Erythroblast (primary cell): Measurements from ENCODE around the gene NPM1.

Experiments
- DNase-seq, 2 experiments: peaks; one replicate each; lab custom pipeline; 2025; lab: John Stamatoyannopoulos, UW
- GATA1 ChIP-seq: IDR thresholded peaks from 2 replicates; pipeline ENCODE4 v1.6.1; 2011; ENCODE audit warnings: low read depth, mild to moderate bottlenecking, control low read depth, low read length, moderate library complexity
- POLR2A ChIP-seq: IDR thresholded peaks from 2 replicates; pipeline ENCODE4 v1.6.1; 2011; ENCODE audit warnings: mild to moderate bottlenecking, low read length

NPM1 gene

GRCh38 chr5:171415115-171415730, 27.6 kb downstream of the NPM1 start:
- DNase-seq = no peak
- TF ChIP-seq GATA1 (no peak), POLR2A (no peak)

GRCh38 chr5:171416160-171417049, 28.8 kb downstream of the NPM1 start:
- TF ChIP-seq GATA1 (no peak), POLR2A (no peak)
- no peak for DNase-seq

- TF ChIP-seq POLR2A (no peak), GATA1 (no peak)
- peak; percentile 78 for DNase-seq
These were observed 30.8 kb downstream of the NPM1 start for GRCh38 chr5:171418316-171418981.

GRCh38 chr5:171418982-171419687, 31.5 kb downstream of the NPM1 start, which contains the start of gene FGF18:
FGF18 (plus strand) TSS chr5:171419647; CDS start chr5:171420200, 553 bp downstream.
- peak; percentile 28 to 29 for DNase-seq

GRCh38 chr5:171419688-171420430, 32.2 kb downstream of the NPM1 start:
- TF ChIP-seq GATA1 = no peak
- TF ChIP-seq POLR2A = no peak
- peak; percentile 45 for DNase-seq

More at GRCh38 chr5:171418982-171419687, 31.5 kb downstream of the NPM1 start, which contains the start of gene FGF18:
- no peak for TF ChIP-seq POLR2A
- no peak for TF ChIP-seq GATA1

- no peak for DNase-seq
- TF ChIP-seq GATA1 (no peak), POLR2A (no peak)
These were observed 33.0 kb downstream of the NPM1 start for GRCh38 chr5:171420431-171421241.

- no peak for DNase-seq
- no peak for TF ChIP-seq POLR2A
- no peak for TF ChIP-seq GATA1
These were observed 33.9 kb downstream of the NPM1 start for GRCh38 chr5:171421331-171422262.

GRCh38 chr5:171422495-171422894, 34.8 kb downstream of the NPM1 start:
- TF ChIP-seq POLR2A (no peak), GATA1 (no peak)
- no peak for DNase-seq

GRCh38 chr5:171422902-171423663, 35.4 kb downstream of the NPM1 start:
- DNase-seq = no peak
- no peak for TF ChIP-seq POLR2A
- no peak for TF ChIP-seq GATA1

GRCh38 chr5:171424726-171425125, 37.1 kb downstream of the NPM1 start:
- no peak for DNase-seq
- no peak for TF ChIP-seq GATA1
